Measurements from ENCODE around the gene CSNK1G3.
"Not testable (repeated sequence)": the region's sequence is repeated elsewhere in the genome, so short reads cannot be mapped to it uniquely, and the experiment has no call there.

The CSNK1G3 gene

DNA sequence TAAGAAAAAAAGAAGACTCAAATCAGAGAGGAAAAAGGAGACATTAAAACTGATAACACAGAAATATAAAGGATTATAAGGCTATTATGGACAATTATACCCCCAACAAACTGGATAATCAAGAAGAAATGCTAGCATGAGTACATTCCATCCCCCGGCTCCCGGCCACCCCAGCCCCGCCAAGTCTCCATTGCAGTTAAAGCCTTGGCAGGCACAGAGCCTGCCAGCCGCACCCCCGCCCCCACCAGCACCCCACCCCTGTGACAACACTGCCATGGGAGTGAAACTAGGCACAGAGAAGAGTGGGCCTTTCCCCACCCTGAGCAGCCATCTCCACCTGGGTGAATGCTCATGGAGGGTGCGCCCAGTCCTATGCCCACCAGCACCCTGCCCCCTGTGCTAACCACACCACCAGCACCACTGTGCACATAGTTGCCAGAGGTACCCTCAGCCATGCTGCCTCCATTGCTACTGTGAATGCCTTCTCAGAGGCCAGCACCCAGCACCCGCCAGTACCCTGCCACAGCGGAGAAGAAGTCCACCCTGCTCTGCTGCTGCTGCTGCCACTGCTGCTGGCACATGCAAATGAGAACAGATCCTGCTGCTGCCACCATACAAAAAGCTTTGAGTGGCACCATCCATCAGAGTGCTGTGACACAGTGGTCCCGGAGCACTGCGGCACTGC lies 117.0 kb downstream of the CSNK1G3 start:
- ChIA-PET CTCF (no interaction called here), POLR2A (no interaction called here)
- TF ChIP-seq CTCF (IDR thresholded peaks at IDR 0.05; ENCODE audit: control extremely low read depth, extremely low read depth, low read depth, missing control alignments), result no peak
- DNase-seq (ENCODE audit: extremely low spot score), result no peak

DNA sequence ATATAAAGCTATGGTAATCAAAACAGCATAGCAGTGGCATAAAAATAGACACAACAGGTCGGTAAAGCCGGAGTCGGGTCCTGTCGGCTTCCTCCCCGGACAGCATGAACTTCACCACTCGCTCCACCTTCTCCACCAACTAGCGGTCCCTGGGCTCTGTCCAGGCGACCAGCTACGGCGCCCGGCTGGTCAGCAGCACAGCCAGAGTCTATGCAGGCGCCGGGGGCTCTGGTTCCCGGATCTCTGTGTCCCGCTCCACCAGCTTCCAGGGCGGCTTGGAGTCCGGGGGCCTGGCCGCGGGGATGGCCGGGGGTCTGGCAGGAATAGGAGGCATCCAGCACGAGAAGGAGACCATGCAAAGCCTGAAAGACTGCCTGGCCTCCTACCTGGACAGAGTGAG lies 124.0 kb downstream of the CSNK1G3 start:
- POLR2A ChIA-PET, result no interaction called here

GRCh38 chr5:123637028-123637427 lies 125.1 kb downstream of the CSNK1G3 start:
- CTCF ChIA-PET, result interaction anchor here (0.9 kb wide), 1 partner anchor 33 kb away, joined by 3 read pairs; no protein-coding TSS in a partner anchor
- POLR2A ChIA-PET; DNase-seq (ENCODE audit: extremely low spot score): not testable (repeated sequence)

More for the DNA sequence above, 124.0 kb downstream of the CSNK1G3 start:
- no peak for DNase-seq (ENCODE audit: extremely low spot score)
- TF ChIP-seq CTCF (IDR thresholded peaks at IDR 0.05; ENCODE audit: control extremely low read depth, extremely low read depth, low read depth, missing control alignments), result no peak
- CTCF ChIA-PET, result no interaction called here

DNA sequence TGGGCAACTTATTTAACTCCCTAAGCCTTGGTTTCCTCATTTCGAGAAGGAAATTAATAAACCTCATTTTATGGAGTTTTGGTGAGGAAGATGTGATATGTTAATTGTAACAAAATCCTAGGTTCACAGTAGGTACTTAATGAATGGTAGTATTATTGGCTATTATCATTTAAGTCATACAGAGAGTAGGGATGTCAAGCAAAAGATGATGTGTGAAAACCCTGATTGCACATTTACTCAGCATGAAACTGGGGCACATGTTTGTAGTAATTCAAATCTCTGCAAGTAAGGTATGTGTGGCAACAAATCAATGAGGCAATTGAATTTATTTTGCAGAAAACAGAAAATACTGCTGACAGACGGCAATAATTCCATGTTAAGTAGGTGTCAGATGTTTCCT lies 127.3 kb downstream of the CSNK1G3 start:
- CTCF ChIA-PET, result no interaction called here

GRCh38 chr5:123645024-123645603 lies 133.1 kb downstream of the CSNK1G3 start:
- ChIA-PET CTCF (no interaction called here), POLR2A (no interaction called here)
- TF ChIP-seq CTCF (IDR thresholded peaks at IDR 0.05; ENCODE audit: control extremely low read depth, extremely low read depth, low read depth, missing control alignments), result no peak
- no peak for DNase-seq (ENCODE audit: extremely low spot score)

More for the DNA sequence above, 127.3 kb downstream of the CSNK1G3 start:
- no peak for TF ChIP-seq CTCF (IDR thresholded peaks at IDR 0.05; ENCODE audit: control extremely low read depth, extremely low read depth, low read depth, missing control alignments)
- POLR2A ChIA-PET, result no interaction called here
- no peak for DNase-seq (ENCODE audit: extremely low spot score)

- no peak for DNase-seq (ENCODE audit: extremely low spot score)
- ChIA-PET CTCF (no interaction called here), POLR2A (no interaction called here)
- no peak for TF ChIP-seq CTCF (IDR thresholded peaks at IDR 0.05; ENCODE audit: control extremely low read depth, extremely low read depth, low read depth, missing control alignments)
Observed at GRCh38 chr5:123647066-123647465, 135.1 kb downstream of the CSNK1G3 start.

DNA sequence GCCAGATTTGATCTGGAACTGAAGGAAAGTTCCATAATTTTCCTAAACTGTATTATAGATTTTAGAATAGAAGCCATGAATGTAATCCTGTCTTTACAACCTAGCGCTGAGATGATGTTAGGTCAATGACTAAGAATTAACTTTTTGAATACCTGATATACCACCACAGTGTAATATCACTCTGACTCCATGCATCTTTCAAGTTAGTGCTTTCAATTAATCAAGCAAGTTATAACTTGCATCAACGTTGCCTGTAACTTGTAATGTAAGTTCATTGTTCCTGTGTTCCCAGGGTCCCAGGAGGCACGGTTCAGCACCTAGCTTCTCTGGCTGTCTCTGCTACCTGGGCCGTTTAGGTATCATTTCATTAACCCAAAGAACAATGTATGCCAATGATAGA lies 139.3 kb downstream of the CSNK1G3 start:
- ChIA-PET POLR2A (no interaction called here), CTCF (interaction anchor here (1.3 kb wide), 1 partner anchor 19 kb away, joined by 4 read pairs; no protein-coding TSS in a partner anchor)
- TF ChIP-seq CTCF (IDR thresholded peaks at IDR 0.05; ENCODE audit: control extremely low read depth, extremely low read depth, low read depth, missing control alignments), result no peak
- no peak for DNase-seq (ENCODE audit: extremely low spot score)
